ENCODE measurements around the gene ZC3H4. TPM values are rescaled to one million over a fixed set of nuclear protein-coding genes. Genes with fewer than 3 reads are reported as not detected.
"Not testable (repeated sequence)": the region's sequence is repeated elsewhere in the genome, so short reads cannot be mapped to it uniquely, and the experiment has no call there.

Gene ZC3H4
- total RNA-seq, 2 experiments from 2014 or later = 68.5 to 70.2 TPM

DNA sequence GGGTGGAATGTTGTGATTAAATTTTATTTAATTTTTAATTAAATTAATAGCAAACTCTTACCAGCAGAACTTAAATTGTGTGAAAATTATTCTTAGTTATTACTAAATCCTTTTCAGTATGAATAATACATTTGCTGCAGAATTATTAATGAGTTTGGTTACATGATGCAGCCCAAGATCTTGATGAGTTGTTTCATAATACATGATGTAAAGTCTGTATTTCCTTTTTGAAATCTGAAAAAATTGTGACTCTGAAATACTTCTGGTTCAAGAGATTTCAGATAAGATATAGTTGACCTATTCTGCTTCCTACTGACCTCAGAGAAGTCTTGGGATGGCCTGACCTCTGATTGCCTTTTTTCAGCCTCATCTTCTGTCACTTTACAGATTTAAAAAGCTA lies 28.1 kb upstream of the ZC3H4 start:
- Mint-ChIP-seq H3K27me3 (no peaks in the 10 kb centered on the region), H3K4me3 (no peak overlapping the region), H3K36me3 (ENCODE audit: low read depth) (peaks cover 46% of the 10 kb centered on the region), H3K27ac (no peak overlapping the region), H3K9me3 (no peaks in the 10 kb centered on the region), H3K4me1 (ENCODE audit: low read depth) (peaks cover 48% of the 10 kb centered on the region)
- no peak for DNase-seq
- POLR2A ChIA-PET = interaction anchor here (2.3 kb wide), 1 partner anchor 49 kb away, joined by 5 read pairs; no protein-coding TSS in a partner anchor
- TF ChIP-seq, protein P1, sequence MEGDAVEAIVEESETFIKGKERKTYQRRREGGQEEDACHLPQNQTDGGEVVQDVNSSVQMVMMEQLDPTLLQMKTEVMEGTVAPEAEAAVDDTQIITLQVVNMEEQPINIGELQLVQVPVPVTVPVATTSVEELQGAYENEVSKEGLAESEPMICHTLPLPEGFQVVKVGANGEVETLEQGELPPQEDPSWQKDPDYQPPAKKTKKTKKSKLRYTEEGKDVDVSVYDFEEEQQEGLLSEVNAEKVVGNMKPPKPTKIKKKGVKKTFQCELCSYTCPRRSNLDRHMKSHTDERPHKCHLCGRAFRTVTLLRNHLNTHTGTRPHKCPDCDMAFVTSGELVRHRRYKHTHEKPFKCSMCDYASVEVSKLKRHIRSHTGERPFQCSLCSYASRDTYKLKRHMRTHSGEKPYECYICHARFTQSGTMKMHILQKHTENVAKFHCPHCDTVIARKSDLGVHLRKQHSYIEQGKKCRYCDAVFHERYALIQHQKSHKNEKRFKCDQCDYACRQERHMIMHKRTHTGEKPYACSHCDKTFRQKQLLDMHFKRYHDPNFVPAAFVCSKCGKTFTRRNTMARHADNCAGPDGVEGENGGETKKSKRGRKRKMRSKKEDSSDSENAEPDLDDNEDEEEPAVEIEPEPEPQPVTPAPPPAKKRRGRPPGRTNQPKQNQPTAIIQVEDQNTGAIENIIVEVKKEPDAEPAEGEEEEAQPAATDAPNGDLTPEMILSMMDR (IDR thresholded peaks at IDR 0.05) = no peak
- intact Hi-C loops (cut with micrococcal nuclease) = no loop called here
- ATAC-seq = no peak
- CTCF ChIA-PET = interaction anchor here (1.1 to 1.9 kb wide), 2 partner anchors 16 to 69 kb away, joined by 4 to 5 read pairs; no protein-coding TSS in a partner anchor

DNA sequence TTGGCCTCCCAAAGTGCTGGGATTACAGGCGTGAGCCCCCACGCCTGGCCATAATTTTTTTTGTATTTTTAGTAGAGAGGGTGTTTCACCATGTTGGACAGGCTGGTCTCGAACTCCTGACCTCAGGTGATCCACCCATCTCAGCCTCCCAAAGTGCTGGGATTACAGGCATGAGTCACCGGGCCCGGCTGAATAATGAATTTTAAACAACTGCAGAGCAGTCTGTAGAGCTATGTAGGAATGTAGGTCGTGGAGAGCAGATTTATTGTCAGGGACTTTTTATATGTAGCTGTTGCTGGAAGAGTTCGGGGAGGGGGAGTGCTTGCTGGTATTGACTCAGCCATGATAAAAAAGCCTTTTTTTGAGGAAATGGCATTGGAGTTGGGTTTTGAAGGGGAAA lies 27.7 kb upstream of the ZC3H4 start:
- ATAC-seq; intact Hi-C loops (cut with micrococcal nuclease); H3K27me3 Mint-ChIP-seq; DNase-seq; H3K27ac Mint-ChIP-seq; H3K9me3 Mint-ChIP-seq; H3K4me3 Mint-ChIP-seq: not testable (repeated sequence)
- Mint-ChIP-seq H3K4me1 (ENCODE audit: low read depth) (peaks cover 43% of the 10 kb centered on the region), H3K36me3 (ENCODE audit: low read depth) (peaks cover 42% of the 10 kb centered on the region)
- POLR2A ChIA-PET = interaction anchor here (0.8 to 2.3 kb wide), 2 partner anchors 49 to 155 kb away, joined by 3 to 5 read pairs; no protein-coding TSS in a partner anchor
- CTCF ChIA-PET = interaction anchor here (1.1 to 1.9 kb wide), 2 partner anchors 16 to 69 kb away, joined by 4 to 5 read pairs; no protein-coding TSS in a partner anchor

DNA sequence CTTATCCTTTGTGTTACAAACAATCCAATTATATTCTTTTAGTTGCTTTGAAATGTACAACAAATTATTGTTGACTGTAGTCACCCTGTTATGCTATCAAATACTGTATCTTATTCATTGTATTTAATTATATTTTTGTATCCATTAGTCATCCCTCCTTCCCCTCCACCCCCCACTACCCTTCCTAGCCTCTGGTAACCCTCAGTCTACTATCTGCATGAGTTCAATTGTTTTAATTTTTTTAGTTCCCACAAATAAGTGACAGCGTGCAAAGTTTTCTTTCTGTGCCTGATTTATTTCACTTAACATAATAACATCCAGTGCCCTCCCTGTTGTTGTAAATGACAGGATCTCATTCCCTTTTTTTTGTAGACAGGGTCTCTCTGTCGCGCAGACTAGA lies 21.6 kb upstream of the ZC3H4 start:
- intact Hi-C loops (cut with micrococcal nuclease) = no loop called here
- CTCF ChIA-PET = interaction anchor here (1.5 to 1.6 kb wide), 2 partner anchors 9 to 109 kb away, joined by 6 to 9 read pairs; no protein-coding TSS in a partner anchor
- POLR2A ChIA-PET = interaction anchor here (0.6 to 2.0 kb wide), 3 partner anchors 9 to 90 kb away, joined by 3 to 5 read pairs (median 3); no protein-coding TSS in a partner anchor
- peaks cover 4% of the 10 kb centered on the region for H3K9me3 Mint-ChIP-seq
- H3K4me3 Mint-ChIP-seq = no peak overlapping the region
- TF ChIP-seq, protein P1 (IDR thresholded peaks at IDR 0.05) = no peak
- H3K27me3 Mint-ChIP-seq = peaks cover 2% of the 10 kb centered on the region
- DNase-seq (no peak), ATAC-seq (no peak)
- H3K27ac Mint-ChIP-seq = no peak overlapping the region
- peaks cover 54% of the 10 kb centered on the region for H3K36me3 Mint-ChIP-seq (ENCODE audit: low read depth)
- peaks cover 49% of the 10 kb centered on the region for H3K4me1 Mint-ChIP-seq (ENCODE audit: low read depth)

DNA sequence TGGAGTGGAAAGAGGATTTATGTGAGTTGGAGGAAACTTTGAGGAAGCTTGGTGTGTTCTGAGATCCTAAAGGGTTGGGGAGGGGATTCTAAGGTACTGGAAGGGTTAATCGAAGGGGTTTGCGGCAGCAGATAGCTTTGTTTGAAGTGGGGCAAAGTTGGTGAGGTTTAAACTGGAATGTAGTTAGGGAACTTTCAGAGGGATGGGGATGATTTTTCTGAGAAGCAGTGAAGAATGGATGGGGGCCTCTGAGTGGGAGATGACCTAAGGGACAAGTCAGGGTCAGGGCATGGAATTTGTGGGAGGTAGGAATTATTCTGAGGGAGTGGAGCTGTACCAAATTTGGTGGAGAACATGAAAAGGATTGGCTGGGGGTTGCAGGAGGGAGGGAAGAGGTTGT lies 21.0 kb upstream of the ZC3H4 start:
- POLR2A ChIA-PET = interaction anchor here (0.6 to 2.0 kb wide), 3 partner anchors 9 to 91 kb away, joined by 3 to 5 read pairs (median 3); no protein-coding TSS in a partner anchor
- Mint-ChIP-seq H3K4me1 (ENCODE audit: low read depth) (peaks cover 49% of the 10 kb centered on the region), H3K27ac (no peak overlapping the region), H3K4me3 (peak overlapping the region; percentile 13), H3K36me3 (ENCODE audit: low read depth) (peaks cover 54% of the 10 kb centered on the region), H3K9me3 (peaks cover 6% of the 10 kb centered on the region), H3K27me3 (peaks cover 2% of the 10 kb centered on the region)
- no peak for DNase-seq
- TF ChIP-seq, protein P1 (IDR thresholded peaks at IDR 0.05) = no peak
- intact Hi-C loops (cut with micrococcal nuclease) = no loop called here
- no peak for ATAC-seq
- CTCF ChIA-PET = interaction anchor here (1.1 to 1.6 kb wide), 4 partner anchors 9 to 1336 kb away, joined by 3 to 9 read pairs (median 4); no protein-coding TSS in a partner anchor

DNA sequence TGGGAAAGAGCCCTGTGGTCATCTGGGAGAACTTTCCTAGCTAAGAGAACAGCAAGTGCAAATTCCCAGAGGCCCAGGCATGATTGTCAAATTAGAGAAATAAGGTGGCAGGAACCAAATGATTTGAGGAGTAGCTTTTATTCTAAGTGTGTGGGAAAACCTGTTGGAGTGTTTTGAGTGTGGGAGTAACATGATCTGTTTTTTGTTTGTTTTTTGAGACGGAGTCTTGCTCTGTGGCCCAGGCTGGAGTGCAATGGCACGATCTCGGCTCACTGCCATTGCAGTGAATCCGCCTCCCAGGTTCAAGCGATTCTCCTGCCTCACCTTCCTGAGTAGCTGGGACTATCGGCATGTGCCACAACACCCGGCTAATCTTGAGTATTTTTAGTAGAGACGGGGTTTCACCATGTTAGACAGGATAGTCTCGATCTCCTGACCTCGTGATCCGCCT lies 19.5 kb upstream of the ZC3H4 start:
- Mint-ChIP-seq H3K4me3 (peak overlapping the region; percentile 100), H3K4me1 (ENCODE audit: low read depth) (peaks cover 40% of the 10 kb centered on the region), H3K36me3 (ENCODE audit: low read depth) (peaks cover 44% of the 10 kb centered on the region), H3K9me3 (peaks cover 6% of the 10 kb centered on the region), H3K27ac (peak overlapping the region; percentile 52), H3K27me3 (peaks cover 2% of the 10 kb centered on the region)
- POLR2A ChIA-PET = interaction anchor here (1.2 to 2.8 kb wide), 3 partner anchors 13 to 24 kb away, joined by 4 to 22 read pairs (median 20); partner anchors contain the start of gene ZC3H4
- ATAC-seq (no peak), DNase-seq (no peak)
- CTCF ChIA-PET = interaction anchor here (1.0 to 3.4 kb wide), 6 partner anchors 54 to 121 kb away, joined by 4 to 18 read pairs (median 11); no protein-coding TSS in a partner anchor
- TF ChIP-seq, protein P1 (IDR thresholded peaks at IDR 0.05) = no peak
- intact Hi-C loops (cut with micrococcal nuclease) = no loop called here
